Muscle layer of duodenum (tissue), 2 donors: ENCODE results near the gene RUSF1.
"Not testable (repeated sequence)": the region's sequence is repeated elsewhere in the genome, so short reads cannot be mapped to it uniquely, and the experiment has no call there.

Experiments
- H3K27ac ChIP-seq: one replicate; pipeline ENCODE4 v1.7.0; 2013; ENCODE audit warnings: mild to moderate bottlenecking, low read length
- H3K27me3 ChIP-seq: one replicate; pipeline ENCODE4 v1.7.0; 2013; ENCODE audit warnings: low read depth, mild to moderate bottlenecking, control low read depth, low read length
- H3K36me3 ChIP-seq, 2 donors: one replicate each; pipeline ENCODE4 v1.7.0; 2013; ENCODE audit warnings: low read length in 2 of 2, control low read depth in 1 of 2, mild to moderate bottlenecking in 1 of 2; ENCODE audit not compliant: insufficient read depth in 2 of 2, control insufficient read depth in 1 of 2
- H3K4me1 ChIP-seq, 2 donors: one replicate each; pipeline ENCODE4 v1.7.0; 2013; ENCODE audit warnings: low read length in 2 of 2, mild to moderate bottlenecking in 2 of 2, control low read depth in 1 of 2, moderate library complexity in 1 of 2; ENCODE audit not compliant: insufficient read depth in 2 of 2, control insufficient read depth in 1 of 2
- H3K4me3 ChIP-seq, 2 donors: one replicate each; pipeline ENCODE4 v1.7.0; 2013; ENCODE audit warnings: low read length in 2 of 2, low read depth in 1 of 2, mild to moderate bottlenecking in 1 of 2
- H3K9me3 ChIP-seq, 2 donors: one replicate each; pipeline ENCODE4 v1.7.0; 2013; ENCODE audit warnings: low read length in 2 of 2, control low read depth in 1 of 2, mild to moderate bottlenecking in 1 of 2; ENCODE audit not compliant: control insufficient read depth in 1 of 2
- donor health status: healthy.

The RUSF1 gene

DNA sequence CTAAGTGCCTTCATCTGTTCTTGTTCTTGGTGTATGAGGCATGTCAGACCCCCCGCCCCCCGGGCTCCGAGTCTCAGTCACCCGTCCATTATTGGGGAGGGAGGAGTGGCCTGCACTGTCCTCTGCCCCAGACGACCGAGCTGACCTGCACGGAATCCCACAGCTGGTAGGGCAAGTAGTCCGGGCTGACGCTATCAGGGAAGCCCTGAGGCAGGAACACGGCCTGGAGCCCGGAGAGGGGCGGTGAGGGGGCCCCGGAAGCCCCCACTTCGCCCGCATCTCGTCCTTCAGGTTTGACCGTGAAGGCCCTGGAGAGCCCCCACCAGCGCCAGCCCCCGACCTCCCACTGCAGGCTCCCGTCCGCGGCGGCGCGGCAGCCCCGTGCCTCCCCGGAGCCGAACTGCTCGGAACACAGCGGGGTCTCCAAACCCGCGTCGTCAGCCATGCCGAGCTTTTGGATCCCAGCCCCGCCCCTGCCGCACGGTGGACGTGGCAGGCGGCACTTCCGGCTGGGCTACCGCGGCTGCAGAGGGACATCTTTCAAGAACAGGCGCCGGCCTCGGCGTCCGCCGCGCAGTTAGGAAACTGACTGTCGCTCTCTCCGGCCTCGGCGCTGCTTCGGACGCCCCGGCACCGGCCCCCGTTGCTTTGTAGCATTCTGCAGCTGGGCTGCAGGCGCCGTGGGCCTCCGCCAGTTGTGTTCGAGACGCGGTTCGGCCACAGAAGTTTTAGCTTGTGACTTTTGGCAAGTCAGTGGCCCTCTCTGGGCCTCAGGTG, at the start of gene RUSF1:
RUSF1 (minus strand) TSS at position 463 of the 777 bp plus-strand sequence; CDS start at position 445, 18 bp downstream.
- H3K27ac ChIP-seq: peak within 1 kb of the TSS; percentile 97
- H3K9me3 ChIP-seq: no peaks in the 10 kb centered on the region
- peak within 1 kb of the TSS; percentile 78 to 96 for H3K4me3 ChIP-seq
- H3K27me3 ChIP-seq: no peaks in the 10 kb centered on the region
- peaks cover 12 to 26% of the 10 kb centered on the region in 2 donors for H3K4me1 ChIP-seq
- peaks cover 0 to 5% of the 10 kb centered on the region in 2 donors for H3K36me3 ChIP-seq

DNA sequence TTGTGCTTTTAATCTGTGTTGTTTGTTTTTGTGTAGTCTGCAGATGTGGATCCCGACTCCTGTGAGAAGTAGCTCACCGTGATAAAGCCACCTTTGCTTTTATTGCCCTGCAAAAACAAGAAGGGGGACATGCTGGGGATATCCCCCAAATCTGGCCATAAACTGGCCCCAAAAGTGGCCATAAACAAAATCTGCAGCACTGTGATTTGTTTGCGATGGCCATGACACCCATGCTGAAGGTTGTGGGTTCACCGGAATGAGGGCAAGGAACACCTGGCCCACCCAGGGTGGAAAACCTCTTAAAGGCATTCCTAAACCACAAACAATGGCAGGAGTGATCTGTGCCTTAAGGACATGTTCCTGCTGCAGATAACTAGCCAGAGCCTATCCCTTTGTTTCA, 34.6 kb upstream of the RUSF1 start:
- H3K4me3 ChIP-seq: no peak overlapping the region
- H3K4me1 ChIP-seq: peaks cover 0 to 1% of the 10 kb centered on the region in 2 donors
- H3K27me3 ChIP-seq: peaks cover under 1% of the 10 kb centered on the region
- H3K36me3 ChIP-seq: no peaks in the 10 kb centered on the region
- H3K9me3 ChIP-seq: peaks cover 0 to 5% of the 10 kb centered on the region in 2 donors
- no peak overlapping the region for H3K27ac ChIP-seq

GRCh38 chr16:31539762-31540161, 31.6 kb upstream of the RUSF1 start:
- not testable (repeated sequence) for H3K4me3 ChIP-seq, H3K27me3 ChIP-seq, H3K36me3 ChIP-seq, H3K27ac ChIP-seq, H3K4me1 ChIP-seq, H3K9me3 ChIP-seq

- H3K4me3 ChIP-seq, H3K27me3 ChIP-seq, H3K4me1 ChIP-seq, H3K9me3 ChIP-seq, H3K27ac ChIP-seq, H3K36me3 ChIP-seq: not testable (repeated sequence)
These were observed 30.0 kb upstream of the RUSF1 start for GRCh38 chr16:31538243-31538598.

DNA sequence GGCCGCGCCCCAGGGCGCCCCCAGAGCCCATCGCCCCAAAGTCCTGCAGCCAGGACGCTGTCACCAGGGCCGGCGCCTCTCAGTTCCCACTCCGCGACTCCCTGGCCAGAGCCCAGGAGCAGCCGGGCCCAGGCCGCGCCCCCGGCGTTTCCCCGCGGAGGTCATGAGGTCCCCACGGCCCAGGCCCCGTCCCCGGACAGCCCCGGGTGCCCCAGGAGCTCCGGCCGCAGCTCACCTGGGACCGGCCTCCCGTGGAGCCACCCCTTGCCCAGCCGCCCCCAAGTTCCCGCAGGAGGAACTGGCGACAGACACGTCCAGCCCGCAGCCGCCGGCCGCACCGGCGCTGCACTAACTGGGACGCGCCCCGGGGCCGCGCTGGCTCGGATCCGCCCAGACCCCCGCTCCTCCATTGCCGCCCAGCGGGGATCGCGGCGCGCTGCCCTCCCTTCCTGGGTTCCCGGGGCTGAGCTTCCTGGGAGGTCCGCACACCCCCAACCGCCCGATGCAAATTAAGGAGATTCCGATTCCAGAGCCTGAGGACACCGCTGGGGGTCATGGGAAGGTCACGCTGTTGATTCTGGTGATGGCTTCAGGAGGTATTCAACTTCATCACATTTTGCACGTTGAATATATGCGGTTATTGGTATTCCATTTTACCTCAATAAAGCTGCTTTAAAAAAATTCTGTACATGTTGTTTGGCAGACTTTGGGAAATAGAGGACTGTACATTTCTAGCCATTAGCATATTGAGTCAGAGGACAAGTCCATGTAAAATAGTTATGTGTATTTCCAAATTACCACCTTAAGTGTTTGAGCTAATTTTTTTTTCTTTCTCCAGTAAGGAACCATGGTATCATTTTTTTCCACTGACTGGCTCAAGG, 29.4 kb upstream of the RUSF1 start:
- Histone ChIP-seq H3K4me3 (peak overlapping the region in 1 of 2 donors; percentile 49), H3K4me1 (peaks cover 0 to 7% of the 10 kb centered on the region in 2 donors), H3K27me3 (peaks cover 8% of the 10 kb centered on the region), H3K27ac (no peak overlapping the region), H3K36me3 (no peaks in the 10 kb centered on the region), H3K9me3 (peaks cover 0 to 2% of the 10 kb centered on the region in 2 donors)

DNA sequence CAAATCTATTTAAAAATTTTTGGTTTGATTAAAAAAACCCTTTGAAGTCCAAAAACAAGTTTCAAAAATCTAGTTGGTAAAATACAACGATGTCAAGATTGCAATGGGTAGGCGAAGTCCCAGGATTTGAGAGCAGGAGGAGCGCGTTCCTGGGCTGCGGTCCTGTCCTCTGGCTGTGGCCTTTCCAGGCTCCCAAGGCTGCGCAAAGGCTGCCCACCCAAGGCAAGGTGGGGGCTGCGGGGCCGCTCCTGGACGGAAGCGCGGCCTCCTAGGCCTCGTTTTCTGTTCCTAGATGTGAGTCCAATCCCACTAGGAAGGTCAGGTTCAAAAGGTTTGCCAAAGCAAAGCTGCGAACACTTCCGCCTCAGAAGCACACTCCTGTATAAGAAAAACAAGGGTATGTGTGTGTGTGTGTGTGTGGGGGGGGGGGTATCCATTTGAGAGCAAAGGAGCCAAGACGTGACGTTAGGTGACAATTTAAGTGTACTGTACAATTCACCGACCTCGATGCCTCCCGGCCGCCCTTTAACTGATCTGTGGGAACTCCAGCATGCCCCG, 28.7 kb upstream of the RUSF1 start:
- Histone ChIP-seq H3K4me3 (peak overlapping the region in 1 of 2 donors; percentile 49), H3K27ac (no peak overlapping the region), H3K9me3 (no peaks in the 10 kb centered on the region), H3K27me3 (peaks cover 8% of the 10 kb centered on the region), H3K36me3 (no peaks in the 10 kb centered on the region), H3K4me1 (peaks cover 0 to 7% of the 10 kb centered on the region in 2 donors)

DNA sequence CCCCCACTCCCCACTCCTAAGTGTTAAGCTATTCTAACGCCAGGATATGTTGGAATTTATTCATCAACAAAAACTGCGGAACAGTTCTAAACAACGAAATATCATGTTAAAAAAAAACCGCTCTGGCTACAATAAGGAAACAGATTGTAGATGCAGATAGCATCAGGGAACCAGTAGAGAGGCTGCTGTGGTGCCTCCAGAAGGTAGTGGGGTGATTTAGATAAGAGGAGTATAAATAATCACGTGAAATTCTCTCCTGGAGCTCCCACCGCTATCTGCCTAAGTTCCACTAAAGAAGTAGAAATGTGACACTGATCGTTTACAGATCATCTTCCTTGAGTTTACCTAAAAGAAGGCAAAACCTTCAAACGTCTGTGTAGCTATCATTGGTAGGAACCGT, 27.5 kb upstream of the RUSF1 start:
- peaks cover 17% of the 10 kb centered on the region for H3K27me3 ChIP-seq
- H3K27ac ChIP-seq: no peak overlapping the region
- no peaks in the 10 kb centered on the region for H3K36me3 ChIP-seq
- H3K4me1 ChIP-seq: peaks cover 0 to 7% of the 10 kb centered on the region in 2 donors
- H3K4me3 ChIP-seq: no peak overlapping the region
- H3K9me3 ChIP-seq: no peaks in the 10 kb centered on the region

DNA sequence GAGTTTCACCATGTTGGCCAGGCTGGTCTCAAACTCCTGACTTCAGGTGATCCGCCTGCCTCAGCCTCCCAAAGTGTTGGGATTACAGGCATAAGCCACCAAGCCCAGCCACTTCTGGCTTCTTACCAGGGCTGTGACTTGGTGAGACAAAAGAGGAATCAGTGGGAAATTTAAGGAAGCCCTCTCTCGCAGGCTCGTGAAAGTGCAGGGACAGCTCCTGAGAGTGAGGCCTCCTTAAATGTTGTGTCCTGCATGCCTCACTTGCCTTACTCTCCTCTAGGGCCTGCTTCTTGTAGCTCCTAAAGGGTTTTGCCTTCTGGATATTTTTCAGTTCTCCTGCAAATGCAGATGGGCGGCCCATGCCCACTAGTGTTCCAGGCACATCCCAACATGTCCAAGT, 24.7 kb upstream of the RUSF1 start:
- Histone ChIP-seq H3K36me3 (no peaks in the 10 kb centered on the region), H3K4me3 (no peak overlapping the region), H3K27me3 (peaks cover 28% of the 10 kb centered on the region), H3K4me1 (peaks cover 0 to 12% of the 10 kb centered on the region in 2 donors), H3K9me3 (no peaks in the 10 kb centered on the region), H3K27ac (no peak overlapping the region)

GRCh38 chr16:31532120-31532519, 23.9 kb upstream of the RUSF1 start:
- Histone ChIP-seq H3K4me3 (no peak overlapping the region), H3K4me1 (peaks cover 0 to 4% of the 10 kb centered on the region in 2 donors), H3K9me3 (no peaks in the 10 kb centered on the region), H3K27me3 (peaks cover 23% of the 10 kb centered on the region), H3K36me3 (no peaks in the 10 kb centered on the region), H3K27ac (no peak overlapping the region)

GRCh38 chr16:31531096-31531495, 22.9 kb upstream of the RUSF1 start:
- Histone ChIP-seq H3K27me3 (peaks cover 21% of the 10 kb centered on the region), H3K27ac (no peak overlapping the region), H3K4me1 (peaks cover 0 to 4% of the 10 kb centered on the region in 2 donors), H3K36me3 (no peaks in the 10 kb centered on the region), H3K4me3 (no peak overlapping the region), H3K9me3 (no peaks in the 10 kb centered on the region)

GRCh38 chr16:31530405-31530804, 22.2 kb upstream of the RUSF1 start:
- Histone ChIP-seq H3K36me3 (no peaks in the 10 kb centered on the region), H3K4me3 (no peak overlapping the region), H3K4me1 (peaks cover 0 to 4% of the 10 kb centered on the region in 2 donors), H3K27me3 (peaks cover 21% of the 10 kb centered on the region), H3K27ac (no peak overlapping the region), H3K9me3 (no peaks in the 10 kb centered on the region)
